Panc1 (cell line): Measurements from ENCODE around the gene HLA-DQA1. TPM values are rescaled to one million over a fixed set of nuclear protein-coding genes. Genes with fewer than 3 reads are reported as not detected.

Experiments
- ATAC-seq: fragments of 200-7000 bp; cut with Tn5 transposase; 2 replicates; pipeline ENCODE4 v1.9.1; 2020; ENCODE audit warnings: mild to moderate bottlenecking, moderate library complexity
- BruUV-seq: library from RNA; stranded (reverse); fragments of 400-500 nt; replicated peaks from 2 replicates; lab custom pipeline; 2021; lab: Mats Ljungman, UMichigan
- CTCF ChIA-PET: fragments of 300-600 bp; sonication (Branson Sonifier 250); formaldehyde crosslinking; loops from one replicate; lab custom pipeline; 2022; ENCODE audit warnings: antibody characterized with exemption; lab: Charles Lee
- POLR2A ChIA-PET: fragments of 300-600 bp; sonication (Branson Sonifier 250); formaldehyde crosslinking; loops from one replicate; lab custom pipeline; 2022; ENCODE audit warnings: antibody characterized with exemption; lab: Charles Lee
- DNase-seq: peaks from one replicate; pipeline ENCODE4 v3.0.0-alpha.2; 2010; ENCODE audit warnings: low read depth, low spot score
- H3K27ac ChIP-seq: 2 replicates; pipeline ENCODE4 v1.5.1; 2011; ENCODE audit warnings: mild to moderate bottlenecking, low read length, inconsistent platforms
- H3K27me3 ChIP-seq: fragments of 200-500 bp; sonication (Bioruptor generic); 2 replicates; pipeline ENCODE4 v1.6.0; 2014; ENCODE audit warnings: low read length, inconsistent platforms; ENCODE audit not compliant: control insufficient read depth, insufficient read depth
- H3K36me3 ChIP-seq: fragments of 200-500 bp; sonication (Bioruptor generic); 2 replicates; pipeline ENCODE4 v1.5.1; 2014; ENCODE audit warnings: inconsistent platforms, mild to moderate bottlenecking, low read length, moderate library complexity; ENCODE audit not compliant: control insufficient read depth, insufficient read depth
- H3K4me1 ChIP-seq: 2 replicates; pipeline ENCODE4 v1.5.1; 2011; ENCODE audit warnings: inconsistent platforms, mild to moderate bottlenecking, low read length, moderate library complexity; ENCODE audit not compliant: control insufficient read depth, insufficient read depth
- H3K4me3 ChIP-seq, 2 experiments: 2 replicates each; pipeline ENCODE4 v1.5.1; 2011 to 2012; ENCODE audit warnings: low read depth in 2 of 2, low read length in 2 of 2, mild to moderate bottlenecking in 2 of 2, inconsistent platforms in 1 of 2, moderate library complexity in 1 of 2
- H3K9me3 ChIP-seq: fragments of 200-500 bp; sonication (Bioruptor generic); 2 replicates; pipeline ENCODE4 v1.5.1; 2014; ENCODE audit warnings: low read depth, mild to moderate bottlenecking, inconsistent platforms, low read length, moderate library complexity; ENCODE audit not compliant: control insufficient read depth, insufficient read depth
- CTCF ChIP-seq: fragments of 450-650 bp; IDR thresholded peaks from 2 replicates; pipeline ENCODE4 v1.5.1; 2017; ENCODE audit warnings: mild to moderate bottlenecking
- POLR2AphosphoS5 ChIP-seq: IDR thresholded peaks from 2 replicates; pipeline ENCODE4 v1.6.1; 2012; ENCODE audit warnings: mild to moderate bottlenecking, low read depth, low read length, moderate library complexity
- SIN3A ChIP-seq: IDR thresholded peaks from 2 replicates; pipeline ENCODE4 v1.6.1; 2012; ENCODE audit warnings: low read depth, mild to moderate bottlenecking, low read length, moderate library complexity, borderline replicate concordance; ENCODE audit not compliant: insufficient read depth
- TCF7L2 ChIP-seq: IDR thresholded peaks from 2 replicates; pipeline ENCODE4 v1.6.1; 2011; ENCODE audit warnings: mild to moderate bottlenecking, low read depth, low read length, inconsistent platforms
- in situ Hi-C: cut with HindIII; loops from 2 replicates; pipeline ENCODE4 v1.10.0; 2016; ENCODE audit warnings: low sequenced_read_pairs, low pct_unique_long_range_greater_than_20kb
- intact Hi-C: fragments of 100-400 bp; cut with micrococcal nuclease; formaldehyde crosslinking; loops from one replicate; pipeline ENCODE4 v1.10.0; 2022; ENCODE audit not compliant: unreplicated experiment
- total RNA-seq: library from RNA; stranded (reverse); gene quantifications from one replicate; pipeline ENCODE4 v1.2.1, GENCODE V29; 2021; ENCODE audit not compliant: unreplicated experiment
- TF ChIP-seq, protein P1 (sequence below), 2 experiments: IDR thresholded peaks; 2 replicates each; pipeline ENCODE4 v1.6.1; 2011 to 2012; ENCODE audit warnings: low read depth in 2 of 2, control low read depth in 1 of 2, low read length in 1 of 2, mild to moderate bottlenecking in 1 of 2, moderate library complexity in 1 of 2; ENCODE audit not compliant: insufficient read depth in 1 of 2

Gene HLA-DQA1
- total RNA-seq, 1 experiment from 2014 or later = 0.39 TPM

DNA sequence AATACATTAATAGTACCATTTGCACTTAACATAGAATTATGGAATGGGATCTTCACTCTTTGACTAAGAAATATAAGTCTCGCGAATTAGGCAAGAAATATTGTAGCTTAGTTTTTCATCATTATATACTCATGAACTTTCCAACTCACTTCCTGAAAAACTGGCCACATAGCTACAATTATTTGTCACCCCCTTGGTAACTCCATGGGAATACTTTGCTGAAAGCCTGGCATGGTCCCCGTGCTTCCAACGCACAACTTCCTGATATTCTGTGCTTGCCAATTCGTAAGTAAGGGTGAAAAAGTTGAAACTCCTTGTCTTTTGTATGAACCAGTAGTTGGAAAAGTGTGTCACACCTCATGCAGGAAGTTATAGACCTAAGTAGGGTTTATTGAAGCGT is 23.7 kb upstream of the HLA-DQA1 start:
- intact Hi-C loops = no loop called here
- ATAC-seq = no peak
- Histone ChIP-seq H3K27me3 (peaks cover 8% of the 10 kb centered on the region; the same call in 1 of the 2 replicates), H3K9me3 (no peaks in the 10 kb centered on the region), H3K36me3 (no peaks in the 10 kb centered on the region), H3K4me3 (no peak overlapping the region), H3K4me1 (no peaks in the 10 kb centered on the region; the same call in 1 of the 2 replicates), H3K27ac (no peak overlapping the region)
- ChIA-PET CTCF (no interaction called here), POLR2A (no interaction called here)
- BruUV-seq = no TSS peak
- TF ChIP-seq CTCF (no peak), SIN3A (no peak), TCF7L2 (no peak), POLR2AphosphoS5 (no peak)
- TF ChIP-seq, protein P1, sequence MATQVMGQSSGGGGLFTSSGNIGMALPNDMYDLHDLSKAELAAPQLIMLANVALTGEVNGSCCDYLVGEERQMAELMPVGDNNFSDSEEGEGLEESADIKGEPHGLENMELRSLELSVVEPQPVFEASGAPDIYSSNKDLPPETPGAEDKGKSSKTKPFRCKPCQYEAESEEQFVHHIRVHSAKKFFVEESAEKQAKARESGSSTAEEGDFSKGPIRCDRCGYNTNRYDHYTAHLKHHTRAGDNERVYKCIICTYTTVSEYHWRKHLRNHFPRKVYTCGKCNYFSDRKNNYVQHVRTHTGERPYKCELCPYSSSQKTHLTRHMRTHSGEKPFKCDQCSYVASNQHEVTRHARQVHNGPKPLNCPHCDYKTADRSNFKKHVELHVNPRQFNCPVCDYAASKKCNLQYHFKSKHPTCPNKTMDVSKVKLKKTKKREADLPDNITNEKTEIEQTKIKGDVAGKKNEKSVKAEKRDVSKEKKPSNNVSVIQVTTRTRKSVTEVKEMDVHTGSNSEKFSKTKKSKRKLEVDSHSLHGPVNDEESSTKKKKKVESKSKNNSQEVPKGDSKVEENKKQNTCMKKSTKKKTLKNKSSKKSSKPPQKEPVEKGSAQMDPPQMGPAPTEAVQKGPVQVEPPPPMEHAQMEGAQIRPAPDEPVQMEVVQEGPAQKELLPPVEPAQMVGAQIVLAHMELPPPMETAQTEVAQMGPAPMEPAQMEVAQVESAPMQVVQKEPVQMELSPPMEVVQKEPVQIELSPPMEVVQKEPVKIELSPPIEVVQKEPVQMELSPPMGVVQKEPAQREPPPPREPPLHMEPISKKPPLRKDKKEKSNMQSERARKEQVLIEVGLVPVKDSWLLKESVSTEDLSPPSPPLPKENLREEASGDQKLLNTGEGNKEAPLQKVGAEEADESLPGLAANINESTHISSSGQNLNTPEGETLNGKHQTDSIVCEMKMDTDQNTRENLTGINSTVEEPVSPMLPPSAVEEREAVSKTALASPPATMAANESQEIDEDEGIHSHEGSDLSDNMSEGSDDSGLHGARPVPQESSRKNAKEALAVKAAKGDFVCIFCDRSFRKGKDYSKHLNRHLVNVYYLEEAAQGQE (IDR thresholded peaks at IDR 0.05; ENCODE audit: insufficient read depth in 1 of 2, low read depth in 2 of 2, low read length in 1 of 2) = no peak
- no peak for DNase-seq
- in situ Hi-C loops = no loop called here

DNA sequence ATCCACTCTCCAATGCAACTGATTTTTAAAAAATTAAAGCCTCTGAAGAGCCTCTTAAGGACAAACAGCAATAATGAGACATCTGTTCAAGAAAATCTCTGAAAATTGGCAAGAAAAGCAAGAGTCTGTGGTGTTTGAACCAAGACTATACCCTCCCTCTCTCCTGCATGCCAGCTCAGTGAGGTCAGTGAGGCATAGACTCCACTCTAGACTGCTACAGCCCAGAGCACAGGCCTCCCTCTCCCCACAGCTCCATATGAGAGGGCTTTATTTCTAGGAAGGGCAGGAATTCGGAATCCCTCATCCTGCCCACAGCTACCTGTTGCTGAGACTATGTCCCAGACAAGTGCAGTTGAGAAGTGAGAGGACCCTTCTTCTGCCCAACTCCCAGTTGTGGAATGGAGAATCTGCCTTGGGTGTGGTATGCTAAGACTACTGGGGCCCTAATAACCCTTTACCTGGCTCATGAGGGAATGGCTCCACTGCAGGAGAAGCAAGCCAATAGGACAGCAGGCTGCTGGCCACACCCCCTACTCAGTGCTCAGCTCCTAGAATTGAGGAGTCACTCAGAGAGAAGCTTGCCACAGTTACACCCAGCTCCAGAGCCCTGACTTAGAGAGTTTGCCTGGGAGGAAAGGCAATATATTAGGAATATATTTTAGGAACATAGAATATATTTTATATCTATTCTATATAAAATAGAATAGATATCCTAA is 22.7 kb upstream of the HLA-DQA1 start:
- DNase-seq (no peak), ATAC-seq (no peak)
- POLR2A ChIA-PET = no interaction called here
- no peaks in the 10 kb centered on the region; the same call in 1 of the 2 replicates for H3K4me1 ChIP-seq
- CTCF ChIA-PET = no interaction called here
- intact Hi-C loops = no loop called here
- TF ChIP-seq TCF7L2 (no peak), POLR2AphosphoS5 (no peak), CTCF (no peak), SIN3A (no peak)
- TF ChIP-seq, protein P1 (IDR thresholded peaks at IDR 0.05; ENCODE audit: insufficient read depth in 1 of 2, low read depth in 2 of 2, low read length in 1 of 2) = no peak
- H3K9me3 ChIP-seq = no peaks in the 10 kb centered on the region
- H3K4me3 ChIP-seq = no peak overlapping the region
- H3K27me3 ChIP-seq = peaks cover 8% of the 10 kb centered on the region; the same call in 1 of the 2 replicates
- no TSS peak for BruUV-seq
- no peak overlapping the region for H3K27ac ChIP-seq
- H3K36me3 ChIP-seq = no peaks in the 10 kb centered on the region
- in situ Hi-C loops = no loop called here
